GM12878 (cell line): ENCODE results near the gene TIGD7. TPM values are rescaled to one million over a fixed set of nuclear protein-coding genes. Genes with fewer than 3 reads are reported as not detected.

Experiments
- CHD2 ChIP-seq: IDR thresholded peaks from 2 replicates; pipeline ENCODE4 v1.6.1; 2011; ENCODE audit warnings: low read depth, low read length, improper control_type of control experiment, borderline replicate concordance
- CREB1 ChIP-seq: IDR thresholded peaks from 2 replicates; pipeline ENCODE4 v1.6.1; 2012; ENCODE audit warnings: low read depth, mild to moderate bottlenecking, inconsistent platforms
- EGR1 ChIP-seq, 2 experiments: IDR thresholded peaks; 1 replicate in 1 of 2; 2 replicates in 1 of 2; pipeline ENCODE4 v1.6.1; 2011 to 2012; ENCODE audit warnings: low read depth in 2 of 2, low read length in 2 of 2, borderline replicate concordance in 1 of 2, mild to moderate bottlenecking in 1 of 2, moderate library complexity in 1 of 2
- FOS ChIP-seq: IDR thresholded peaks from 3 replicates; pipeline ENCODE4 v1.6.1; 2011; ENCODE audit warnings: borderline replicate concordance; ENCODE audit not compliant: insufficient read length; ENCODE audit errors: extremely low read depth
- HDGF ChIP-seq: fragments of 450-650 bp; IDR thresholded peaks from 2 replicates; pipeline ENCODE4 v1.6.1; 2016; ENCODE audit warnings: antibody characterized with exemption
- IKZF2 ChIP-seq, 2 experiments: fragments of 450-650 bp; IDR thresholded peaks; 2 replicates each; pipeline ENCODE4 v1.6.1; 2017; ENCODE audit warnings: mild to moderate bottlenecking in 2 of 2, moderate library complexity in 2 of 2
- MEF2A ChIP-seq: IDR thresholded peaks from 2 replicates; pipeline ENCODE4 v1.6.1; 2011; ENCODE audit warnings: low read depth, mild to moderate bottlenecking, low read length, moderate library complexity; ENCODE audit not compliant: insufficient read depth
- NFXL1 ChIP-seq: fragments of 450-650 bp; IDR thresholded peaks from 2 replicates; pipeline ENCODE4 v1.6.1; 2017; ENCODE audit warnings: antibody characterized with exemption, mild to moderate bottlenecking, borderline replicate concordance
- NR2C1 ChIP-seq: fragments of 450-650 bp; IDR thresholded peaks from 2 replicates; pipeline ENCODE4 v1.6.1; 2017; ENCODE audit warnings: antibody characterized with exemption, mild to moderate bottlenecking, moderate library complexity
- NRF1 ChIP-seq: conservative IDR thresholded peaks from 2 replicates; pipeline ENCODE4 v1.6.1; 2011; ENCODE audit warnings: mild to moderate bottlenecking, low read depth, low read length, improper control_type of control experiment
- RB1 ChIP-seq: fragments of 450-650 bp; formaldehyde crosslinking; IDR thresholded peaks from 2 replicates; pipeline ENCODE4 v1.6.1; 2017; ENCODE audit warnings: mild to moderate bottlenecking, borderline replicate concordance
- SRF ChIP-seq, 2 experiments: IDR thresholded peaks; 2 replicates each; pipeline ENCODE4 v1.6.1; 2011; ENCODE audit warnings: low read depth in 2 of 2, low read length in 2 of 2, mild to moderate bottlenecking in 1 of 2, moderate library complexity in 1 of 2
- polyA plus RNA-seq, 11 experiments: library from polyadenylated mRNA; depleted of rRNA in 4 of 11; unstranded in 6 of 11; stranded (reverse) in 5 of 11; fragments of >200 nt; fragmentation: Nextera tagmentation in 4 of 11; fragmentation: Illumina TruSeq in 1 of 11; extraction: Ambion mirVana in 4 of 11; extraction: Trizol in 1 of 11; gene quantifications; 1 replicate in 1 of 11; 2 replicates in 10 of 11; pipeline versions ENCODE4 v1.2.1 to v1.2.3, GENCODE V29; 2011 to 2016; ENCODE audit warnings: inconsistent platforms in 2 of 11, missing spikeins in 2 of 11, low read depth in 1 of 11
- total RNA-seq, 4 experiments: library from RNA; depleted of rRNA in 3 of 4; stranded (reverse); fragments of >200 nt in 3 of 4; fragmentation: Illumina TruSeq in 1 of 4; extraction: Trizol in 1 of 4; gene quantifications; 2 replicates each; pipeline versions ENCODE4 v1.2.1 to v1.2.3, GENCODE V29; 2013 to 2021
- TF ChIP-seq, protein P1 (sequence below): fragments of 150-350 bp; IDR thresholded peaks from 2 replicates; pipeline ENCODE4 v1.6.1; 2016; ENCODE audit warnings: low read depth, low read length
- TF ChIP-seq, protein P2 (sequence below): IDR thresholded peaks from 2 replicates; pipeline ENCODE4 v1.6.1; 2012; ENCODE audit warnings: low read depth, low read length, improper control_type of control experiment
- TF ChIP-seq, protein P3 (sequence below): fragments of 450-650 bp; IDR thresholded peaks from 2 replicates; pipeline ENCODE4 v1.6.1; 2016; ENCODE audit warnings: mild to moderate bottlenecking, moderate library complexity, borderline replicate concordance
- TF ChIP-seq, protein P4 (sequence below): fragments of 450-650 bp; IDR thresholded peaks from 2 replicates; pipeline ENCODE4 v1.6.1; 2016; ENCODE audit warnings: mild to moderate bottlenecking
- TF ChIP-seq, protein P5 (sequence below): fragments of 450-650 bp; IDR thresholded peaks from 2 replicates; pipeline ENCODE4 v1.6.1; 2017; ENCODE audit warnings: mild to moderate bottlenecking

The TIGD7 gene
- total and polyA plus RNA-seq, 10 of the 15 experiments (the other 5 are each of a cell fraction or from before 2014, with no cell fraction given), result 0.37 to 3.8 (median 3.0) TPM

DNA sequence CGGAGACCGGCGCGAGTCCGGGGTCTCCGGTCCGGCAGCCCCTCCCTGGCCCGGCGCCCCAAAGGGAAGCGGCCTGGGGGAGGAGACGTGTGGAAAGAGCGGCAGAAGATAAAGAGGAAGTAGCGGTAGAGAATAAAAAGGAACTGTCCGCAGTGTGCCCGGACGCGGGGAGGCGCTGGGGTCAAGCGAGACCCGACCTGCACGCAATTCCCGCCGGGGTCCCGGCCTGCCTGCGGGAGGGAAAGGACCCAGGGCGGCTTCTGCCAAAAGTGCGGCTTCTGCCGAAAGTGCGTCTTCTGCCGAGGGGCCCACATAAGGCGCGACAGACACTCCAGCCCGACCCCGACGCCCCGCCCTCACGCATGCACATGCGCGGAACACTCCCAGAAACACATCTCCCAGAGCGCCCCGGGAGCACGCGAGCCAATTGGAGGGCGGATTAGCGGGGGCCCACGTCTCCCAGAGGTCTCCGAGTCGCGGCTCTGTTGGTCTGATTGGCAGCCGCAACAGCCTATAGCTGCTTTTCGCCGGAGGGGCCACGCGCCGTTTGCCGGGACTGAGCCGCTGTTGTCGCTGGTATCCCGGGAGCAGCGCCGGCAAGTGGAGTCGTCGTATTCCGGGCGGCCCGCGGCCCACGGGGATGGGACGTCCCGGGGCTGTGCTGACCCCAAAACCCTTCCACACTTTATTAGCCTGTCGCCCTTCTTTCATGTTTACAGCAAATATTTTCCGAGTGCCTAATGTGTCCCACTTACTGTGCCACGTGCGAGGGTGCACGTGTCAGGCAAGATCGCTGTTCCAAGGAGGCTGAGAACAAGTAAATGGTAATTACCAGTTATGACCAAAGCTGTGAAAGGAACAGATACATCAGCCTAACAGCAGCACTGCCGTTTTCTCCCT lies 40.8 kb downstream of the TIGD7 start (continued):
- TF ChIP-seq, protein P1, sequence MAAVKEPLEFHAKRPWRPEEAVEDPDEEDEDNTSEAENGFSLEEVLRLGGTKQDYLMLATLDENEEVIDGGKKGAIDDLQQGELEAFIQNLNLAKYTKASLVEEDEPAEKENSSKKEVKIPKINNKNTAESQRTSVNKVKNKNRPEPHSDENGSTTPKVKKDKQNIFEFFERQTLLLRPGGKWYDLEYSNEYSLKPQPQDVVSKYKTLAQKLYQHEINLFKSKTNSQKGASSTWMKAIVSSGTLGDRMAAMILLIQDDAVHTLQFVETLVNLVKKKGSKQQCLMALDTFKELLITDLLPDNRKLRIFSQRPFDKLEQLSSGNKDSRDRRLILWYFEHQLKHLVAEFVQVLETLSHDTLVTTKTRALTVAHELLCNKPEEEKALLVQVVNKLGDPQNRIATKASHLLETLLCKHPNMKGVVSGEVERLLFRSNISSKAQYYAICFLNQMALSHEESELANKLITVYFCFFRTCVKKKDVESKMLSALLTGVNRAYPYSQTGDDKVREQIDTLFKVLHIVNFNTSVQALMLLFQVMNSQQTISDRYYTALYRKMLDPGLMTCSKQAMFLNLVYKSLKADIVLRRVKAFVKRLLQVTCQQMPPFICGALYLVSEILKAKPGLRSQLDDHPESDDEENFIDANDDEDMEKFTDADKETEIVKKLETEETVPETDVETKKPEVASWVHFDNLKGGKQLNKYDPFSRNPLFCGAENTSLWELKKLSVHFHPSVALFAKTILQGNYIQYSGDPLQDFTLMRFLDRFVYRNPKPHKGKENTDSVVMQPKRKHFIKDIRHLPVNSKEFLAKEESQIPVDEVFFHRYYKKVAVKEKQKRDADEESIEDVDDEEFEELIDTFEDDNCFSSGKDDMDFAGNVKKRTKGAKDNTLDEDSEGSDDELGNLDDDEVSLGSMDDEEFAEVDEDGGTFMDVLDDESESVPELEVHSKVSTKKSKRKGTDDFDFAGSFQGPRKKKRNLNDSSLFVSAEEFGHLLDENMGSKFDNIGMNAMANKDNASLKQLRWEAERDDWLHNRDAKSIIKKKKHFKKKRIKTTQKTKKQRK, result no peak
- TF ChIP-seq, protein P2, sequence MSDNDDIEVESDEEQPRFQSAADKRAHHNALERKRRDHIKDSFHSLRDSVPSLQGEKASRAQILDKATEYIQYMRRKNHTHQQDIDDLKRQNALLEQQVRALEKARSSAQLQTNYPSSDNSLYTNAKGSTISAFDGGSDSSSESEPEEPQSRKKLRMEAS, result peak; percentile 82
- TF ChIP-seq, protein P3, sequence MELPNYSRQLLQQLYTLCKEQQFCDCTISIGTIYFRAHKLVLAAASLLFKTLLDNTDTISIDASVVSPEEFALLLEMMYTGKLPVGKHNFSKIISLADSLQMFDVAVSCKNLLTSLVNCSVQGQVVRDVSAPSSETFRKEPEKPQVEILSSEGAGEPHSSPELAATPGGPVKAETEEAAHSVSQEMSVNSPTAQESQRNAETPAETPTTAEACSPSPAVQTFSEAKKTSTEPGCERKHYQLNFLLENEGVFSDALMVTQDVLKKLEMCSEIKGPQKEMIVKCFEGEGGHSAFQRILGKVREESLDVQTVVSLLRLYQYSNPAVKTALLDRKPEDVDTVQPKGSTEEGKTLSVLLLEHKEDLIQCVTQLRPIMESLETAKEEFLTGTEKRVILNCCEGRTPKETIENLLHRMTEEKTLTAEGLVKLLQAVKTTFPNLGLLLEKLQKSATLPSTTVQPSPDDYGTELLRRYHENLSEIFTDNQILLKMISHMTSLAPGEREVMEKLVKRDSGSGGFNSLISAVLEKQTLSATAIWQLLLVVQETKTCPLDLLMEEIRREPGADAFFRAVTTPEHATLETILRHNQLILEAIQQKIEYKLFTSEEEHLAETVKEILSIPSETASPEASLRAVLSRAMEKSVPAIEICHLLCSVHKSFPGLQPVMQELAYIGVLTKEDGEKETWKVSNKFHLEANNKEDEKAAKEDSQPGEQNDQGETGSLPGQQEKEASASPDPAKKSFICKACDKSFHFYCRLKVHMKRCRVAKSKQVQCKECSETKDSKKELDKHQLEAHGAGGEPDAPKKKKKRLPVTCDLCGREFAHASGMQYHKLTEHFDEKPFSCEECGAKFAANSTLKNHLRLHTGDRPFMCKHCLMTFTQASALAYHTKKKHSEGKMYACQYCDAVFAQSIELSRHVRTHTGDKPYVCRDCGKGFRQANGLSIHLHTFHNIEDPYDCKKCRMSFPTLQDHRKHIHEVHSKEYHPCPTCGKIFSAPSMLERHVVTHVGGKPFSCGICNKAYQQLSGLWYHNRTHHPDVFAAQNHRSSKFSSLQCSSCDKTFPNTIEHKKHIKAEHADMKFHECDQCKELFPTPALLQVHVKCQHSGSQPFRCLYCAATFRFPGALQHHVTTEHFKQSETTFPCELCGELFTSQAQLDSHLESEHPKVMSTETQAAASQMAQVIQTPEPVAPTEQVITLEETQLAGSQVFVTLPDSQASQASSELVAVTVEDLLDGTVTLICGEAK, result peak; percentile 18; the same call in 1 of the 2 replicates
- peak; percentile 75; the same call in 1 of the 2 replicates for TF ChIP-seq CREB1
- TF ChIP-seq SRF (IDR thresholded peaks at IDR 0.05; ENCODE audit: low read depth in 2 of 2, low read length in 2 of 2), result peak; percentile 28 to 74; a peak in 3 of 4 replicates
- TF ChIP-seq RB1, result 0 out of 2 replicates have a peak, but pooled peaks have one; percentile 34
- TF ChIP-seq FOS, result no peak
- TF ChIP-seq, protein P4, sequence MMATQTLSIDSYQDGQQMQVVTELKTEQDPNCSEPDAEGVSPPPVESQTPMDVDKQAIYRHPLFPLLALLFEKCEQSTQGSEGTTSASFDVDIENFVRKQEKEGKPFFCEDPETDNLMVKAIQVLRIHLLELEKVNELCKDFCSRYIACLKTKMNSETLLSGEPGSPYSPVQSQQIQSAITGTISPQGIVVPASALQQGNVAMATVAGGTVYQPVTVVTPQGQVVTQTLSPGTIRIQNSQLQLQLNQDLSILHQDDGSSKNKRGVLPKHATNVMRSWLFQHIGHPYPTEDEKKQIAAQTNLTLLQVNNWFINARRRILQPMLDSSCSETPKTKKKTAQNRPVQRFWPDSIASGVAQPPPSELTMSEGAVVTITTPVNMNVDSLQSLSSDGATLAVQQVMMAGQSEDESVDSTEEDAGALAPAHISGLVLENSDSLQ, result peak; percentile 99
- TF ChIP-seq IKZF2 (IDR thresholded peaks at IDR 0.05), result peak; percentile 57 to 71; a peak in 3 of 4 replicates
- 0 out of 2 replicates have a peak, but pooled peaks have one; percentile 22 for TF ChIP-seq MEF2A
- peak; percentile 79 for TF ChIP-seq HDGF
- TF ChIP-seq NFXL1, result no peak
- peak in 1 of 2 experiments; percentile 37; a peak in 1 of 3 replicates for TF ChIP-seq EGR1 (IDR thresholded peaks at IDR 0.05; ENCODE audit: borderline replicate concordance in 1 of 2, low read depth in 2 of 2, low read length in 2 of 2)
- TF ChIP-seq NRF1, result peak; percentile 66
- TF ChIP-seq, protein P5, sequence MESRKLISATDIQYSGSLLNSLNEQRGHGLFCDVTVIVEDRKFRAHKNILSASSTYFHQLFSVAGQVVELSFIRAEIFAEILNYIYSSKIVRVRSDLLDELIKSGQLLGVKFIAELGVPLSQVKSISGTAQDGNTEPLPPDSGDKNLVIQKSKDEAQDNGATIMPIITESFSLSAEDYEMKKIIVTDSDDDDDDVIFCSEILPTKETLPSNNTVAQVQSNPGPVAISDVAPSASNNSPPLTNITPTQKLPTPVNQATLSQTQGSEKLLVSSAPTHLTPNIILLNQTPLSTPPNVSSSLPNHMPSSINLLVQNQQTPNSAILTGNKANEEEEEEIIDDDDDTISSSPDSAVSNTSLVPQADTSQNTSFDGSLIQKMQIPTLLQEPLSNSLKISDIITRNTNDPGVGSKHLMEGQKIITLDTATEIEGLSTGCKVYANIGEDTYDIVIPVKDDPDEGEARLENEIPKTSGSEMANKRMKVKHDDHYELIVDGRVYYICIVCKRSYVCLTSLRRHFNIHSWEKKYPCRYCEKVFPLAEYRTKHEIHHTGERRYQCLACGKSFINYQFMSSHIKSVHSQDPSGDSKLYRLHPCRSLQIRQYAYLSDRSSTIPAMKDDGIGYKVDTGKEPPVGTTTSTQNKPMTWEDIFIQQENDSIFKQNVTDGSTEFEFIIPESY, result no peak
- peak; percentile 84 for TF ChIP-seq CHD2
- peak; percentile 57 for TF ChIP-seq NR2C1
